K562 (cell line): ENCODE results near the gene SLC34A1. TPM values are rescaled to one million over a fixed set of nuclear protein-coding genes. Genes with fewer than 3 reads are reported as not detected.
A peak's percentile ranks its signal among the peaks of the same experiment; 100 is the strongest.

Experiments used
- ARHGAP35 ChIP-seq: fragments of 450-650 bp; IDR thresholded peaks from 2 replicates; pipeline ENCODE4 v1.6.1; 2018; ENCODE audit not compliant: partially characterized antibody
- CBFB ChIP-seq: sonication (generic); formaldehyde crosslinking; IDR thresholded peaks from 2 replicates; pipeline ENCODE4 v1.4.0; 2020; ENCODE audit warnings: mild to moderate bottlenecking, missing genetic modification reagents
- FOXK2 ChIP-seq, 2 experiments: fragments of 450-650 bp; IDR thresholded peaks in 1 of 2; conservative IDR thresholded peaks in 1 of 2; 2 replicates each; pipeline ENCODE4 v1.6.1; 2016; ENCODE audit warnings: low read depth in 2 of 2, mild to moderate bottlenecking in 1 of 2
- GTF2E2 ChIP-seq: fragments of 200-800 bp; sonication (Bioruptor generic); IDR thresholded peaks from 2 replicates; pipeline ENCODE4 v1.6.1; 2016; ENCODE audit warnings: missing genetic modification characterization, missing compliant biosample characterization
- HDAC8 ChIP-seq: fragments of 450-650 bp; IDR thresholded peaks from 2 replicates; pipeline ENCODE4 v1.6.1; 2016; ENCODE audit warnings: mild to moderate bottlenecking, missing genetic modification characterization, moderate library complexity, missing compliant biosample characterization
- MTF1 ChIP-seq: fragments of 250-450 bp; sonication (Bioruptor Pico); IDR thresholded peaks from 2 replicates; pipeline ENCODE4 v1.9.0; 2021; ENCODE audit warnings: moderate library complexity, mild to moderate bottlenecking, inconsistent platforms, borderline replicate concordance
- PCBP2 ChIP-seq: fragments of 200-400 bp; formaldehyde crosslinking; IDR thresholded peaks from 2 replicates; pipeline ENCODE4 v1.6.1; 2018; ENCODE audit warnings: low read length, low read depth, mild to moderate bottlenecking, moderate library complexity; ENCODE audit not compliant: poor library complexity, severe bottlenecking
- POLR2G ChIP-seq: fragments of 200-400 bp; formaldehyde crosslinking; IDR thresholded peaks from 2 replicates; pipeline ENCODE4 v1.6.1; 2017; ENCODE audit warnings: low read depth, mild to moderate bottlenecking, antibody characterized with exemption, low read length, moderate library complexity
- PRMT5 ChIP-seq: sonication (generic); formaldehyde crosslinking; IDR thresholded peaks from 2 replicates; pipeline ENCODE4 v1.5.0; 2020; ENCODE audit warnings: missing genetic modification reagents
- PURB ChIP-seq: sonication (generic); formaldehyde crosslinking; IDR thresholded peaks from 2 replicates; pipeline ENCODE4 v1.9.0; 2021; ENCODE audit warnings: low read depth, mild to moderate bottlenecking, missing genetic modification reagents
- SIX5 ChIP-seq, 2 experiments: IDR thresholded peaks; 2 replicates each; pipeline ENCODE4 v1.6.1; 2011; ENCODE audit warnings: low read length in 2 of 2, borderline replicate concordance in 1 of 2, low read depth in 1 of 2, mild to moderate bottlenecking in 1 of 2, moderate library complexity in 1 of 2; ENCODE audit not compliant: insufficient read depth in 1 of 2
- SMAD4 ChIP-seq: fragments of 250-450 bp; sonication (Bioruptor Pico); conservative IDR thresholded peaks from 2 replicates; pipeline ENCODE4 v1.8.0; 2021; ENCODE audit warnings: inconsistent platforms, mild to moderate bottlenecking, moderate library complexity
- SNIP1 ChIP-seq: fragments of 450-650 bp; IDR thresholded peaks from 2 replicates; pipeline ENCODE4 v1.7.1; 2017; ENCODE audit warnings: low read depth, mild to moderate bottlenecking
- SRSF3 ChIP-seq: fragments of 200-400 bp; formaldehyde crosslinking; IDR thresholded peaks from 2 replicates; pipeline ENCODE4 v1.6.1; 2016; ENCODE audit warnings: mild to moderate bottlenecking, low read length, moderate library complexity; ENCODE audit not compliant: insufficient read depth
- THRAP3 ChIP-seq: fragments of 450-650 bp; IDR thresholded peaks from 2 replicates; pipeline ENCODE4 v1.6.1; 2016; ENCODE audit warnings: mild to moderate bottlenecking, inconsistent platforms, borderline replicate concordance
- ZBTB8A ChIP-seq: fragments of 450-650 bp; IDR thresholded peaks from 2 replicates; pipeline ENCODE4 v1.6.1; 2018; ENCODE audit warnings: mild to moderate bottlenecking, moderate library complexity; ENCODE audit not compliant: partially characterized antibody
- ZFP30 ChIP-seq: fragments of 250-450 bp; sonication (Bioruptor Pico); IDR thresholded peaks from 2 replicates; pipeline ENCODE4 v1.8.0; 2022; ENCODE audit warnings: moderate library complexity, mild to moderate bottlenecking, inconsistent platforms, borderline replicate concordance
- ZFPM2 ChIP-seq: fragments of 250-450 bp; sonication (Bioruptor Pico); IDR thresholded peaks from 2 replicates; pipeline ENCODE4 v1.5.1; 2022; ENCODE audit warnings: mild to moderate bottlenecking
- ZNF197 ChIP-seq: fragments of 200-800 bp; sonication (Bioruptor generic); IDR thresholded peaks from 2 replicates; pipeline ENCODE4 v1.6.1; 2016; ENCODE audit warnings: low read depth, missing genetic modification characterization, missing compliant biosample characterization
- ZNF583 ChIP-seq: fragments of 250-450 bp; sonication (Bioruptor Pico); IDR thresholded peaks from 2 replicates; pipeline ENCODE4 v1.4.0; 2020
- ZNF766 ChIP-seq: fragments of 200-800 bp; sonication (Bioruptor generic); conservative IDR thresholded peaks from 2 replicates; pipeline ENCODE4 v1.6.1; 2016; ENCODE audit warnings: missing genetic modification characterization, missing compliant biosample characterization
- polyA plus RNA-seq, 8 experiments: library from polyadenylated mRNA; depleted of rRNA in 4 of 8; stranded (reverse) in 5 of 8; unstranded in 3 of 8; fragments of >200 nt; fragmentation: Nextera tagmentation in 2 of 8; fragmentation: Illumina TruSeq in 1 of 8; extraction: Ambion mirVana in 2 of 8; extraction: Trizol in 1 of 8; gene quantifications; 2 replicates each; pipeline versions ENCODE4 v1.2.1 to v1.2.3, GENCODE V29; 2011 to 2014; ENCODE audit warnings: inconsistent platforms in 1 of 8, missing spikeins in 1 of 8
- total RNA-seq, 7 experiments: library from RNA; depleted of rRNA in 6 of 7; stranded (reverse); fragments of >200 nt in 6 of 7; fragmentation: Illumina TruSeq in 2 of 7; extraction: Trizol in 2 of 7; gene quantifications; 2 replicates each; pipeline versions ENCODE4 v1.2.1 to v1.2.3, GENCODE V29; 2011 to 2021; ENCODE audit warnings: low replicate concordance in 1 of 7
- TF ChIP-seq, protein P1 (sequence below), 2 experiments: IDR thresholded peaks; 2 replicates each; pipeline ENCODE4 v1.6.1; 2012; ENCODE audit warnings: improper control_type of control experiment in 2 of 2, low read depth in 2 of 2, low read length in 2 of 2, borderline replicate concordance in 1 of 2
- TF ChIP-seq, protein P2 (sequence below): fragments of 250-450 bp; sonication (Bioruptor Pico); IDR thresholded peaks from 2 replicates; pipeline ENCODE4 v1.5.0; 2021
- TF ChIP-seq, protein P3 (sequence below): fragments of 250-450 bp; sonication (Bioruptor Pico); IDR thresholded peaks from 2 replicates; pipeline ENCODE4 v1.9.0; 2021; ENCODE audit warnings: mild to moderate bottlenecking

The SLC34A1 gene
- total and polyA plus RNA-seq, 9 of the 15 experiments (the other 6 are each of a cell fraction or from before 2014, with no cell fraction given): not detected

GRCh38 chr5:177446200-177447065 lies 62.2 kb downstream of the SLC34A1 start, which contains the start of gene PRR7 (continued):
- TF ChIP-seq POLR2G: peak; percentile 86
- TF ChIP-seq MTF1 (CRISPR knock-in tag): no peak
- peak; percentile 75; the same call in 1 of the 2 replicates for TF ChIP-seq ZNF583 (CRISPR knock-in tag)
- TF ChIP-seq, protein P1, sequence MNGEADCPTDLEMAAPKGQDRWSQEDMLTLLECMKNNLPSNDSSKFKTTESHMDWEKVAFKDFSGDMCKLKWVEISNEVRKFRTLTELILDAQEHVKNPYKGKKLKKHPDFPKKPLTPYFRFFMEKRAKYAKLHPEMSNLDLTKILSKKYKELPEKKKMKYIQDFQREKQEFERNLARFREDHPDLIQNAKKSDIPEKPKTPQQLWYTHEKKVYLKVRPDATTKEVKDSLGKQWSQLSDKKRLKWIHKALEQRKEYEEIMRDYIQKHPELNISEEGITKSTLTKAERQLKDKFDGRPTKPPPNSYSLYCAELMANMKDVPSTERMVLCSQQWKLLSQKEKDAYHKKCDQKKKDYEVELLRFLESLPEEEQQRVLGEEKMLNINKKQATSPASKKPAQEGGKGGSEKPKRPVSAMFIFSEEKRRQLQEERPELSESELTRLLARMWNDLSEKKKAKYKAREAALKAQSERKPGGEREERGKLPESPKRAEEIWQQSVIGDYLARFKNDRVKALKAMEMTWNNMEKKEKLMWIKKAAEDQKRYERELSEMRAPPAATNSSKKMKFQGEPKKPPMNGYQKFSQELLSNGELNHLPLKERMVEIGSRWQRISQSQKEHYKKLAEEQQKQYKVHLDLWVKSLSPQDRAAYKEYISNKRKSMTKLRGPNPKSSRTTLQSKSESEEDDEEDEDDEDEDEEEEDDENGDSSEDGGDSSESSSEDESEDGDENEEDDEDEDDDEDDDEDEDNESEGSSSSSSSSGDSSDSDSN (IDR thresholded peaks at IDR 0.05; ENCODE audit: borderline replicate concordance in 1 of 2, low read depth in 2 of 2, low read length in 2 of 2): peak in 1 of 2 experiments; percentile 33; a peak in 1 of 4 replicates
- no peak for TF ChIP-seq SNIP1
- TF ChIP-seq SRSF3: no peak
- no peak for TF ChIP-seq FOXK2 (conservative IDR thresholded peaks at IDR 0.05 in 1 of 2, IDR thresholded peaks at IDR 0.05 in 1 of 2; ENCODE audit: low read depth in 2 of 2)
- TF ChIP-seq CBFB: 0 out of 2 replicates have a peak, but pooled peaks have one; percentile 76
- TF ChIP-seq ZNF197 (CRISPR knock-in tag): peak; percentile 74; the same call in 1 of the 2 replicates
- TF ChIP-seq ZBTB8A: no peak
- no peak for TF ChIP-seq ZFPM2 (CRISPR knock-in tag)
- no peak for TF ChIP-seq ARHGAP35
- no peak for TF ChIP-seq PURB (CRISPR knock-in tag)
- TF ChIP-seq HDAC8 (tag): no peak
- TF ChIP-seq PRMT5 (CRISPR knock-in tag): no peak
- TF ChIP-seq PCBP2: no peak
- no peak for TF ChIP-seq THRAP3
- TF ChIP-seq, protein P2, sequence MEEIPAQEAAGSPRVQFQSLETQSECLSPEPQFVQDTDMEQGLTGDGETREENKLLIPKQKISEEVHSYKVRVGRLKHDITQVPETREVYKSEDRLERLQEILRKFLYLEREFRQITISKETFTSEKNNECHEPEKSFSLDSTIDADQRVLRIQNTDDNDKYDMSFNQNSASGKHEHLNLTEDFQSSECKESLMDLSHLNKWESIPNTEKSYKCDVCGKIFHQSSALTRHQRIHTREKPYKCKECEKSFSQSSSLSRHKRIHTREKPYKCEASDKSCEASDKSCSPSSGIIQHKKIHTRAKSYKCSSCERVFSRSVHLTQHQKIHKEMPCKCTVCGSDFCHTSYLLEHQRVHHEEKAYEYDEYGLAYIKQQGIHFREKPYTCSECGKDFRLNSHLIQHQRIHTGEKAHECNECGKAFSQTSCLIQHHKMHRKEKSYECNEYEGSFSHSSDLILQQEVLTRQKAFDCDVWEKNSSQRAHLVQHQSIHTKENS (CRISPR knock-in tag): no peak; the same call in 1 of the 2 replicates
- no peak; the same call in 1 of the 2 replicates for TF ChIP-seq ZNF766
- TF ChIP-seq GTF2E2 (tag): no peak
- TF ChIP-seq SMAD4 (CRISPR knock-in tag): peak; percentile 76
- TF ChIP-seq, protein P3, sequence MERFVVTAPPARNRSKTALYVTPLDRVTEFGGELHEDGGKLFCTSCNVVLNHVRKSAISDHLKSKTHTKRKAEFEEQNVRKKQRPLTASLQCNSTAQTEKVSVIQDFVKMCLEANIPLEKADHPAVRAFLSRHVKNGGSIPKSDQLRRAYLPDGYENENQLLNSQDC: no peak
- TF ChIP-seq ZFP30 (CRISPR knock-in tag): no peak
- no peak for TF ChIP-seq SIX5 (IDR thresholded peaks at IDR 0.05; ENCODE audit: borderline replicate concordance in 1 of 2, insufficient read depth in 1 of 2, low read depth in 1 of 2, low read length in 2 of 2)
